Type B pancreatic cell (in vitro differentiated cells): ENCODE measurements around the gene FAAP20. TPM values are rescaled to one million over a fixed set of nuclear protein-coding genes. Genes with fewer than 3 reads are reported as not detected.

Experiments
- DNase-seq: peaks from one replicate; pipeline ENCODE4 v3.0.0; 2021; ENCODE audit warnings: mixed read lengths; ENCODE audit not compliant: unreplicated experiment; ENCODE audit errors: extremely low spot score
- H3K27ac Mint-ChIP-seq: 2 replicates; pipeline ENCODE4 v1.8.0; 2021; ENCODE audit warnings: mild to moderate bottlenecking, mixed read lengths
- H3K27me3 Mint-ChIP-seq: 2 replicates; pipeline ENCODE4 v1.8.0; 2021; ENCODE audit warnings: mixed read lengths
- H3K36me3 Mint-ChIP-seq: 2 replicates; pipeline ENCODE4 v1.8.0; 2021; ENCODE audit warnings: mixed read lengths
- H3K4me1 Mint-ChIP-seq: one replicate; pipeline ENCODE4 v1.8.0; 2021; ENCODE audit warnings: mixed read lengths; ENCODE audit not compliant: unreplicated experiment
- H3K4me3 Mint-ChIP-seq: 2 replicates; pipeline ENCODE4 v1.8.0; 2021; ENCODE audit warnings: mild to moderate bottlenecking, mixed read lengths
- H3K9me3 Mint-ChIP-seq: 2 replicates; pipeline ENCODE4 v1.8.0; 2021; ENCODE audit warnings: mixed read lengths
- total RNA-seq: library from RNA; stranded (reverse); gene quantifications from 2 replicates; pipeline ENCODE4 v1.2.1, GENCODE V29; 2021; ENCODE audit warnings: low replicate concordance
- TF ChIP-seq, protein P1 (sequence below): fragments of 200-600 bp; sonication (generic); conservative IDR thresholded peaks from 2 replicates; pipeline ENCODE4 v1.5.0; 2021; ENCODE audit warnings: antibody characterized with exemption, mild to moderate bottlenecking

Gene FAAP20
- total RNA-seq, 1 donor from 2014 or later = 73.8 TPM

DNA sequence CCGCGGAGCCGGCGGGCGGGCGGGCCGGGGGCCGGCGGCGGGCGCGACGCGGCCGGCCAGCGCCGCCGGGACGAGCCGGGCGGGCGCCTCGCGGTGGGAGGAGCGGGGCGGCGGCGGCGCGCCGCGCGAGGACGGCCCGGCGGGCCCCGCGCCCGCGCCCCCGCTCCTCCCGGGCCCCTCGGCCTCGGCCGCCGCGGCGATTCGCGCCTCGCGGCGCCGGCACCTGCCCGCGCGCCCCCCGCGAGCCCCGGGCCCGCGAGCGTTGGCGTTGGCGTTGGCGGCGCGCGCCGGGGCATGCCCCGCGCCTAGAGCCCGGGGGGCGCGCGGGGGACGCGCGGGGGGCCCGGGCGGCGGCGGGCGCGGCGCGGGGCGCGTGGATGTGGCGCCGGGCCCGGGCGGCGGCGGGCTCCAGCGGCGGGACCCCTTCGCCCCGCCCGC lies 33.6 kb upstream of the FAAP20 start, which contains the start of gene SKI:
SKI (plus strand) TSS at position 163 of the 438 bp plus-strand sequence. CDS start 448 bp downstream, outside the sequence.
- Mint-ChIP-seq H3K9me3 (no peaks in the 10 kb centered on the region), H3K4me3 (peak within 1 kb of the TSS; percentile 98), H3K4me1 (peaks cover 24% of the 10 kb centered on the region), H3K27ac (peak within 1 kb of the TSS; percentile 92), H3K27me3 (peaks cover 2% of the 10 kb centered on the region), H3K36me3 (no peaks in the 10 kb centered on the region)
- TF ChIP-seq, protein P1, sequence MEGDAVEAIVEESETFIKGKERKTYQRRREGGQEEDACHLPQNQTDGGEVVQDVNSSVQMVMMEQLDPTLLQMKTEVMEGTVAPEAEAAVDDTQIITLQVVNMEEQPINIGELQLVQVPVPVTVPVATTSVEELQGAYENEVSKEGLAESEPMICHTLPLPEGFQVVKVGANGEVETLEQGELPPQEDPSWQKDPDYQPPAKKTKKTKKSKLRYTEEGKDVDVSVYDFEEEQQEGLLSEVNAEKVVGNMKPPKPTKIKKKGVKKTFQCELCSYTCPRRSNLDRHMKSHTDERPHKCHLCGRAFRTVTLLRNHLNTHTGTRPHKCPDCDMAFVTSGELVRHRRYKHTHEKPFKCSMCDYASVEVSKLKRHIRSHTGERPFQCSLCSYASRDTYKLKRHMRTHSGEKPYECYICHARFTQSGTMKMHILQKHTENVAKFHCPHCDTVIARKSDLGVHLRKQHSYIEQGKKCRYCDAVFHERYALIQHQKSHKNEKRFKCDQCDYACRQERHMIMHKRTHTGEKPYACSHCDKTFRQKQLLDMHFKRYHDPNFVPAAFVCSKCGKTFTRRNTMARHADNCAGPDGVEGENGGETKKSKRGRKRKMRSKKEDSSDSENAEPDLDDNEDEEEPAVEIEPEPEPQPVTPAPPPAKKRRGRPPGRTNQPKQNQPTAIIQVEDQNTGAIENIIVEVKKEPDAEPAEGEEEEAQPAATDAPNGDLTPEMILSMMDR = no peak
- DNase-seq = no peak

DNA sequence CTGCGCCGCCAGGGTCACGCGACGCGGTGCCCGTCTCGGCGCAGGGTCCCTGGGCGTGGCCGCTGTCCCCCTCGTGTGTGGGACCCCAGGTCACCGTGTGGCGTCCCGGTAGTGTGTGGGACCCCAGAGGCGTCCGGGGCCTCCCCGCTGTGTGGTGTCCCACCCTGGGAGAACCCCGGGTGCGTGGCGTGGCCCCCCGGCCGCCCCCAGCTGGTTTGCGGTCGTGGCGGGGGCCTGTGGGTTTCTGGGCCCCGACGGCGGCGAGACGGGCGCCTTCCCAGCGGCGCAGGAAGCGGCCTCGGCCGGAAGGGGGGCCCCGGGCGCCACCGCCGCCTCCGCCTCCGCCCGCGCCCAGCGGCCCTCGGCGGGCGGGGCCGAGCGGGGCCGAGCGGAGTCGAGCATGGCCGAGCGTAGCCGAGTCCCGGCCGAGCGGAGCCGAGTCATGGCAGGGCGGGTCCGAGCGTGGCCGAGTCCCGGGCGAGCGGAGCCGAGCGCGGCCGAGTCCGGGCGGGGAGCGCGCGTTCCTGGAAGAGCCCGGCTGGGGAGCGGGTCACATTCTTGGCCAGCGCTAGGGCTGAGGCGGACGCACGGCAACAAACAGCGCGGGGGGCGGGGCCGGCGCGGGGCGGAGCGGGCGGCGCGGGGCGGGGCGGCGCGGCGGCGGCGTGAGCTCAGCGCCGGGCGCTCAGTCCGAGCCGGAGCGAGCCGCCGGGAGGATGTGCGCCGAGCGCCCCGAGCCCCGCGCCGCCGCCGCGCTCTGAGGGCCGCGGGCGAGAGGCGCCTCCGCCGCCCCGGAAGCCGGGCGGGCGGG lies 33.0 kb upstream of the FAAP20 start:
- TF ChIP-seq, protein P1 = no peak
- peak; percentile 99 for DNase-seq
- H3K36me3 Mint-ChIP-seq = no peaks in the 10 kb centered on the region
- H3K27ac Mint-ChIP-seq = no peak overlapping the region
- no peaks in the 10 kb centered on the region for H3K9me3 Mint-ChIP-seq
- peaks cover 19% of the 10 kb centered on the region for H3K4me1 Mint-ChIP-seq
- peaks cover 2% of the 10 kb centered on the region for H3K27me3 Mint-ChIP-seq
- peak overlapping the region; percentile 78 for H3K4me3 Mint-ChIP-seq

DNA sequence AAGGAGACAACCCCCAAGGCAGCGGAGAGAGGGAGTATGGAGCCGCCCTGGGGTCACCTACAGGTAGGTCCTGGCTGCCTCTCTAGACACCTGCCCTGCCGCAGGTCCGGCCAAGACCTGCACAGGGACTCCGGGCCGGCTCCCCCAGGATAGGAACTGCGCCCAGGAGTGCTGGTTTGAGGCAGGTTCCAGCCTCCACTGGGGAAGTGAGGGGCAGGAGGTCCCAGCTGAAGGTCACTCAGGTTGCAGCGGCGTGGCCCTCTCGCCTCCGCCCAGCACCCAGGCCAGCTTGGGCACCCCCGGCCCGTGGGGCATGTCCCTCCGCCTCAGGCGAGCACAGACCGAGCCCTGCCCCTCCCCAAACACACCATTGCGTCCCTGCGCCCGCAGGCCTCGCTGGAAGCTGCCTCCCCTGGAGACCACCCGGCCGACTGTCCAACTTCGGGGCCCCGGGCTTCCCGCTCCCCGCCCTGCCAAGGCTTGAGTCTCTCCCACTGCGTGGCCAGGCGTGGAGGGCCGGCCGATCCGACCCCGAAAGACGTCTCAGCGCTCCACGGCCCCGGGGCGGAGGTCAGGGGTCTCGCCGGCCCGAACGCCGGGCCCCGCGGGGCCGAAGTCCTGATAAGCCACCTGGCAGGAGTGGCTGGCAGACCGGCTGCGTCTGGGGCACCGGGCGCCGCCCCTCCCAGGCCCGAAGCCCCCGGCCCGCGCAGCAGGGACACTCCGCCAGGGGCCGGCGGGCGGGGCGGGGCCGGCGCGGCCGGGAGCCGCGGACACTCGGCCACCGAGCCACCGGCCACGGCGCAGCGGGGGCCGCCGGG lies 32.2 kb upstream of the FAAP20 start:
- peak; percentile 73 for DNase-seq
- Mint-ChIP-seq H3K27ac (peak overlapping the region; percentile 90), H3K4me1 (peaks cover 14% of the 10 kb centered on the region), H3K4me3 (peak overlapping the region; percentile 91), H3K27me3 (peaks cover 2% of the 10 kb centered on the region), H3K9me3 (no peaks in the 10 kb centered on the region), H3K36me3 (no peaks in the 10 kb centered on the region)
- TF ChIP-seq, protein P1 = no peak

DNA sequence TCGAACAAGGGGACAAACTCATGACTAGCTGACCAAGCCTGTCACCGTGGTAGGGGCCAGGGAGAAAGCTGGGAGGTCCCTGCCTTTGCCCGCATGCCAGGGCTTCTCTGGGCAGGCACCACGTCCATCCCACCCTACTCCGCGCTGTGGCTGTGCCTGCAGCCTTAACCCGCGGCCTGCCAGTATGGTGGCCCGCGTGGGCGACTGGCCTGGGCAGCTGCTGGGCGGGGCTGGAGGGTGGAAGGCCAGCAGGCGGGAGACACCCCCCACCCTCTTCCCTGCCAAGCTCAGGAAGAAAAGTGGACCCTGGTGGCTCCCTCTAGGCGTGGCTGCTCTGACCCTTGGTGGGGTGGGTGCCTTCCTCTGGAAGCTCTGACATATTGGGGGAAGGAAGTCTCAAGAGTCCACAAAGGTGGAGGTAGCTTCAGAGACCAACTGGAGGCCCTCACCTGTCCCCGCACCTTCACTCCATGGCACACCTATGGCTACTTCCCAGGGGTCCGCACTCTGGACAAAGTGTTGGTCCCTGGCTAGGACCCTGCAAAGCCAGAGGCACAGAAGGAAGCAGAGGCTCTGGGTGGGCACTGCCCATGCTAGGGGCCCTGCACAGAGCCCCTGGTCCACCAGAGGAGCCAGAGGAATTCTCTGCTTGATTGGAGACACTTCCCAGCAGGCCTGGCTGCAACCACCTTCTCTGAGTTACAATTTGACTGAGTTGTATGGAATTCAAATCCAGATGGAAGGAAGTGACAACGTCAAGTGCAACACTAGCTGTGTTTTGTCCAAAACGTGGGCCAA lies 30.3 kb upstream of the FAAP20 start:
- H3K36me3 Mint-ChIP-seq = no peaks in the 10 kb centered on the region
- H3K27ac Mint-ChIP-seq = no peak overlapping the region
- peaks cover 4% of the 10 kb centered on the region for H3K4me1 Mint-ChIP-seq
- peak overlapping the region; percentile 61 for H3K4me3 Mint-ChIP-seq
- no peaks in the 10 kb centered on the region for H3K9me3 Mint-ChIP-seq
- DNase-seq = peak; percentile 67
- TF ChIP-seq, protein P1 = no peak
- peaks cover 2% of the 10 kb centered on the region for H3K27me3 Mint-ChIP-seq

DNA sequence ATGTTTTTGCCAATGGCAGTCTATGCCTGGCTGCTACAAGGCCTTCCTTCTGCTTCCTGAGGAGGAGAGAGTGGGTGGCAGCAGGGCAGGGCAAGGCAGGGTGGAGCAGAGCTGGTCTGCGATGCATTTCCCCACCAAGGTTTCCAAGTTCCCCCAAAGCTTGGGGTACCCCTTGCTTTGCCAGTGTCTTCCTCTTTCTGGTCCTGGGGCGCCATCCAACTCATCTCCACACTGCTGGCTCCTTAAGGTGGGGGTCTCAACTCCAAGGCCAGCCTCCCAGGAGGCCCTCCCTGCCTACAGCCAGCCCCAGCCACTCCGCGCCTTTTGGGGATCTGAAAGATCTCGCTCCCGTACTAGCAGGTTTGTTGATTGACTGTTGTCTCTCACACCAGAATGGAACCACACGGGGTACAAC lies 29.6 kb upstream of the FAAP20 start:
- TF ChIP-seq, protein P1 = no peak
- no peaks in the 10 kb centered on the region for H3K9me3 Mint-ChIP-seq
- no peak overlapping the region for H3K27ac Mint-ChIP-seq
- H3K27me3 Mint-ChIP-seq = peaks cover 2% of the 10 kb centered on the region
- no peak overlapping the region for H3K4me3 Mint-ChIP-seq
- DNase-seq = no peak
- H3K36me3 Mint-ChIP-seq = no peaks in the 10 kb centered on the region
- peaks cover 4% of the 10 kb centered on the region for H3K4me1 Mint-ChIP-seq
